Measurements from ENCODE around the gene BCKDK. TPM values are rescaled to one million over a fixed set of nuclear protein-coding genes. Genes with fewer than 3 reads are reported as not detected.
"Not testable (repeated sequence)": the region's sequence is repeated elsewhere in the genome, so short reads cannot be mapped to it uniquely, and the experiment has no call there.

BCKDK gene
- total and polyA plus RNA-seq, 2 donors = 9.3 to 16.7 TPM

DNA sequence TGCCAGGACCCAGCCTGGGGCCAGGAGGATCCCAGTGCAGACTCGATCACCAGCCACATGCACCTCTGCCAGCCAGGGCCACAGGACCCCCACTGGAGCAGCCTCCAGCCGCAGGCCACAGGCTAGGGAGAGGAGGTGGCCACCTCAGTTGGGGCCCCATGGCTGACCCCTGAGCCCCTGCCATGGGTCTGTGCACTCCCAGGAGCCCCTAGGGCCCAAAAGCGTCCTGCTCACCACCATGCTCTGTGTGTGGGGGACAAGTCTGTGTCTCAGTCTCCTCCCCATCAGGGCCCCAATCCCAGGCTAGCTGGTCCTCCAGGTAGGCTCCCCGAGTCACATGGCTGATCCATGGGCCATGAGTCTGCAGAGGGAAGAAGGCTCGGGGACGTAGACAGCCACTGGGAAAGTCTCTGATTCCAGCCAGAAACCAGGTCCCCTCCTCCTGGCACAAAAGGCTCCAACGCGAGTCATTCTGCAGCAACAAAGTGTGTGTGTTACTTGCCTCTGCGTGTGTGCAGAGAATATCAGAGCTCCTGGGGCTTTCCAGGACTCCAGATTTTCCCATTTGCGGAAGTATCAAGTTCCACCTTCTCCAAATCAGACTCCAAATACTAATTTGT is 33.4 kb downstream of the BCKDK start:
- H3K4me1 ChIP-seq (ENCODE audit: control insufficient read depth in 2 of 2, insufficient read depth in 2 of 2, low read length in 2 of 2) = peaks cover 10 to 22% of the 10 kb centered on the region in 2 donors
- peak overlapping the region; percentile 19 to 64 for H3K4me3 ChIP-seq (ENCODE audit: low read length in 2 of 2)
- DNase-seq (ENCODE audit: low read depth in 6 of 9, low spot score in 9 of 9) = peak in 1 of 9 donors; percentile 56

DNA sequence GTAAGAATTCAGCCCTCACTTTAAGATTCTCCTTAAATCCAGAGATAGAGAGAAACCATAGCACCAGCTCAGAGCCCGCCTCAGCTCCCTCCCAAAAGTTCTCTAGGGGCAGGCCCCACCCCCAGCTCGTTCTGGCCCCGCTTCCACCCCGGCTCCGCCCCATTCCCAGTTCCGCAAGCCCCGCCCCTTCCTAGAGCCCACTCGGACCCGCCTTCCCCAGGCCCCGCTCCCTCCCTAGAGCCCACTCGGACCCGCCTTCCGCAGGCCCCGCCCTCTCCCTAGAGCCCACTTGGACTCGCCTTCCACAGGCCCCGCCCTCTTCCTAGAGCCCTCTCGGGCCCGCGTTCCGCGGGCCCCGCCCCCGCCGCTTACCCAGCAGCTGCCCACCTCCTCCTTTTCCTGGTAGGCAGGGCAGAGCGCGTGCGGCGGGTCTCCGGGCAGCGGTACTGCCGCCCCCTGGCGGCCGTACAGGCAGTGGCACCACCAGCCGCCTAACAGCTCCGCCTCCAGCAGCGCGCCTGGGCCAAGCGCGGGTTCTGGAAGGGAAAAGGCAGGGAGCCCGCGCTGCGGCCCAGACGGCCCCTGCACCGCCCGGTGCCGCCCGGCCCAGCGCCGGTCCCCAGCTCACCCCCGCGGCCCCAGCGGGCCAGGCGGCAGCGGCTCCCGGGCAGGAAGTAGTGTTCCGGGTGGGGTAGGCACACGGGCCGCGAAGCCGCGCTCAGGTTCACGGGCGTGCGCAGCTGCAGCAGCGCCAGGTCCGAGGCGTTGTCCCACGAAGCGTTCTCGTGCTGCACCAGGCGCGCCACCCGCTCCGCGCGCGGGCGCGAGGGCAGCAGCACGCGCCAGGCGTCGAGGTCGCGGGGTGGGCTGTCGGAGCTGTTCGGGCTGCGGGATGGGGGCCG is 34.2 kb downstream of the BCKDK start:
- Histone ChIP-seq H3K9me3 (ENCODE audit: control insufficient read depth in 2 of 2, insufficient read depth in 1 of 2, low read length in 1 of 2) (peaks cover 1 to 3% of the 10 kb centered on the region in 2 donors), H3K27me3 (ENCODE audit: control insufficient read depth in 2 of 2, insufficient read depth in 1 of 2, low read length in 1 of 2) (peaks cover 0 to 12% of the 10 kb centered on the region in 2 donors), H3K36me3 (ENCODE audit: control insufficient read depth in 2 of 2, insufficient read depth in 2 of 2, low read length in 1 of 2) (no peaks in the 10 kb centered on the region), H3K4me3 (ENCODE audit: low read length in 2 of 2) (peak overlapping the region; percentile 19 to 64), H3K4me1 (ENCODE audit: control insufficient read depth in 2 of 2, insufficient read depth in 2 of 2, low read length in 2 of 2) (peaks cover 10 to 22% of the 10 kb centered on the region in 2 donors), H3K27ac (ENCODE audit: low read depth in 1 of 2, low read length in 1 of 2) (peak overlapping the region; percentile 79 to 81)
- peak; percentile 93 to 99 (median 98) for DNase-seq (ENCODE audit: low read depth in 6 of 9, low spot score in 9 of 9)
- 9% methylated on average over 89 of the region's 89 CpGs for WGBS

More for the DNA sequence above, 33.4 kb downstream of the BCKDK start:
- WGBS = 62% methylated on average over 10 of the region's 10 CpGs
- Histone ChIP-seq H3K27me3 (ENCODE audit: control insufficient read depth in 2 of 2, insufficient read depth in 1 of 2, low read length in 1 of 2) (peaks cover 0 to 6% of the 10 kb centered on the region in 2 donors), H3K27ac (ENCODE audit: low read depth in 1 of 2, low read length in 1 of 2) (peak overlapping the region; percentile 22 to 79), H3K9me3 (ENCODE audit: control insufficient read depth in 2 of 2, insufficient read depth in 1 of 2, low read length in 1 of 2) (peaks cover 1 to 3% of the 10 kb centered on the region in 2 donors), H3K36me3 (ENCODE audit: control insufficient read depth in 2 of 2, insufficient read depth in 2 of 2, low read length in 1 of 2) (no peaks in the 10 kb centered on the region)

DNA sequence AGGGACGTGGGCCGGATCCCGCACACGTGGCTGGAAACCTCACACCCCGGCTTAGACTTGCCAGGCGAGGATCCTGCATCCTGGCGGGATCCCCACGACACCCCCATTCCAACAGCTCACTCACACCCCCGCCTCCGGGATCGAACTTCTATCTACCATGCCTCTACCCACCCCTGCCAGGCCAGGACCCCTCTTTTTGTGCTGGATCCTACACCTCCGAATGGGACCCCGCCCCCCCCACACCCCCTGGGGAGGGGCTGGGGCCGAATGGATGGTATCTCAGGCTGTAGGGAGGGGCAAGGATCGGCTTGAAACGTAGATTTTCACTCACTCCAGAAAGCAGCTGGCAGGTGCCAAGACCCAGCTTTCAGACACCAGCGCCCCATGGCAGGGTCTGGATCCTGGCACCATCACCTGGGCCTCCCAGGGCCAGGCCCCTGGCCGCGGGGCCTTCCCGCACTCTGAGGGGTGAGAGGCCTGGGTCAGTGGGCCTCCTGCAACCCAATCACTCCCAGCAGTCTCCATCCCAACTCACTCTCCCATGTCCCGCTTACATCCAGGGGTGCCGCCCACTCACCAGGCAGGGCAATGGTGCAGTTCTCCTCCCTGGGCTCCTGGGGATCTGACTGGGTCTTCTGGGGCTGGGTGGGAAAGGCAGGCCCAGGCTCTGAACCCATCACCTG is 35.0 kb downstream of the BCKDK start:
- peak in 1 of 9 donors; percentile 28 for DNase-seq (ENCODE audit: low read depth in 6 of 9, low spot score in 9 of 9)
- 83% methylated on average over 22 of the region's 22 CpGs for WGBS
- peaks cover 1 to 3% of the 10 kb centered on the region in 2 donors for H3K9me3 ChIP-seq (ENCODE audit: control insufficient read depth in 2 of 2, insufficient read depth in 1 of 2, low read length in 1 of 2)
- H3K36me3 ChIP-seq (ENCODE audit: control insufficient read depth in 2 of 2, insufficient read depth in 2 of 2, low read length in 1 of 2) = no peaks in the 10 kb centered on the region
- H3K4me1 ChIP-seq (ENCODE audit: control insufficient read depth in 2 of 2, insufficient read depth in 2 of 2, low read length in 2 of 2) = peaks cover 10 to 22% of the 10 kb centered on the region in 2 donors
- H3K4me3 ChIP-seq (ENCODE audit: low read length in 2 of 2) = peak overlapping the region in 1 of 2 donors; percentile 64
- H3K27ac ChIP-seq (ENCODE audit: low read depth in 1 of 2, low read length in 1 of 2) = peak overlapping the region in 1 of 2 donors; percentile 81
- H3K27me3 ChIP-seq (ENCODE audit: control insufficient read depth in 2 of 2, insufficient read depth in 1 of 2, low read length in 1 of 2) = peaks cover 0 to 19% of the 10 kb centered on the region in 2 donors

DNA sequence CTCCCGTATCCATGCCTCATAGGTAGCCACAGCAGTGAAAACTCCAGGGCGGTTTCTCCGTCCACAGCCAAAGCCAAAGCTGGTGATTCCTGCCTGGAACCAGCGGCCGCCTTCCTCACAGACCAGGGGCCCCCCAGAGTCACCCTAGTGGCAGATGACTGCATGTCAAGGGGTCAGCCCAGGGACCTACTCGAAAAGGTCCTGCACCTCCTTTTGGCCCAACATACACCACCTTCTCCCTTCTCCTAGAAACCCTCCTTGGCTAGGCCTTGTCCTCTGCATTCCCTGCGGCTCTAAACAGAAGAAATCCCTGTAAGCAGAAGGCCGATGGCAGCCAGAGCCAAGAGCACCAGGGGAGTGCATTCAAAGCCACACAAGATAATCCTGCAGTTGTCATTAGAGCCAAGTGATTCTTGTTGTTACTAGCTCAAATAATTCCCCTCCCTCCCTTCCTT is 35.5 kb downstream of the BCKDK start:
- H3K4me1 ChIP-seq (ENCODE audit: control insufficient read depth in 2 of 2, insufficient read depth in 2 of 2, low read length in 2 of 2) = peaks cover 10 to 22% of the 10 kb centered on the region in 2 donors

DNA sequence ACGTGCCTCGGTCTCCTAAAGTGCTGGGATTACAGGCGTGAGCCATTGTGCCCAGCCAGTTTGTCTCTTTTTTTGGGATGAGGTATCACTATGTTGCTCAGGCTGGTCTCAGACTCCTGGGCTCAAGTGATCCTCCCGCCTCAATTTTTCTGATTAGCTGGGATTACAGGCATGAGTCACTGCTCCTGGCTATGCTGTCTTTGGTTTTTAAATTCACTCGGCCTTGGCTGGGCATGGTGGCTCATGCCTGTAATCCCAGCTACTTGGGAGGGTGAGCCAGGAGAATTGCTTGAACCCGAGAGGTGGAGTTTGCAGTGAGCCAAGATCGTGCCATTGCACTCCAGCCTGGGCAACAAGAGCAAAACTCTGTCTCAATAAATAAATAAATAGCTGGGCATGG is 36.2 kb downstream of the BCKDK start:
- H3K27me3 ChIP-seq (ENCODE audit: control insufficient read depth in 2 of 2, insufficient read depth in 1 of 2, low read length in 1 of 2) = peaks cover 0 to 32% of the 10 kb centered on the region in 2 donors
- not testable (repeated sequence) for H3K36me3 ChIP-seq (ENCODE audit: control insufficient read depth in 2 of 2, insufficient read depth in 2 of 2, low read length in 1 of 2); H3K4me3 ChIP-seq (ENCODE audit: low read length in 2 of 2); H3K27ac ChIP-seq (ENCODE audit: low read depth in 1 of 2, low read length in 1 of 2); H3K9me3 ChIP-seq (ENCODE audit: control insufficient read depth in 2 of 2, insufficient read depth in 1 of 2, low read length in 1 of 2); DNase-seq (ENCODE audit: low read depth in 6 of 9, low spot score in 9 of 9)
- WGBS = 95% methylated on average over 7 of the region's 7 CpGs
- peaks cover 10 to 15% of the 10 kb centered on the region in 2 donors for H3K4me1 ChIP-seq (ENCODE audit: control insufficient read depth in 2 of 2, insufficient read depth in 2 of 2, low read length in 2 of 2)

More for the DNA sequence above, 35.5 kb downstream of the BCKDK start:
- DNase-seq (ENCODE audit: low read depth in 6 of 9, low spot score in 9 of 9) = no peak
- H3K27me3 ChIP-seq (ENCODE audit: control insufficient read depth in 2 of 2, insufficient read depth in 1 of 2, low read length in 1 of 2) = peaks cover 0 to 25% of the 10 kb centered on the region in 2 donors
- H3K4me3 ChIP-seq (ENCODE audit: low read length in 2 of 2) = no peak overlapping the region
- no peaks in the 10 kb centered on the region for H3K36me3 ChIP-seq (ENCODE audit: control insufficient read depth in 2 of 2, insufficient read depth in 2 of 2, low read length in 1 of 2)
- H3K27ac ChIP-seq (ENCODE audit: low read depth in 1 of 2, low read length in 1 of 2) = no peak overlapping the region
- H3K9me3 ChIP-seq (ENCODE audit: control insufficient read depth in 2 of 2, insufficient read depth in 1 of 2, low read length in 1 of 2) = peaks cover 1 to 3% of the 10 kb centered on the region in 2 donors
- over 99% methylated on average over 8 of the region's 8 CpGs for WGBS

DNA sequence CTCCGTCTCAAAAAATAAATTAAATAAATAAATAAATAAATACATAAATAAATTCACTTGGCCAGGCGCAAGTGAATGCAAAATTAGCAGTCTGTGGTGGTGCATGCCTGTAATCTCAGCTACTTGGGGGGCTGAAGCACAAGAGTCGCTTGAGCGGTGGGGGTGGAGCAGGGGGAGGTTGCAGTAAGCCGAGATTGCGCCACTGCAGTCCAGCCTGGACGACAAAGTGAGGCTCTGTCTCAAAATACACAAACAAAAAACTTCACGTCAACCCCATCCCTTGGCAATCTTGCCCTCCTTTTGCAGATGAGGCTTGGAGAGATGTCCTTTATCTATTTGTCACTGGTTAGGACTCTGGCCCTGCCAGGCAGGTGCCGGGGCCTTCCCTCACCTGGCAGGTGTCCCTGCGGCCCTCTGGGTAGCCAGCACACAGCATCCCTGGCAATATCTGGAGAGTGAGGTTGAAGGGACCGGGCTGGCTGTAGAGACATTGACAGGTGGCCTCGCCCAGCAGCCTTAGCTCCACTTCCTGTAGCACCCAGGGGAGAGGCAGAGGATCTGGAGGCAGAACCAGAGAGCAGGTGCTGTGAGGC is 37.3 kb downstream of the BCKDK start:
- WGBS = 92% methylated on average over 12 of the region's 12 CpGs
- H3K4me1 ChIP-seq (ENCODE audit: control insufficient read depth in 2 of 2, insufficient read depth in 2 of 2, low read length in 2 of 2) = peaks cover 10 to 15% of the 10 kb centered on the region in 2 donors
- no peak overlapping the region for H3K27ac ChIP-seq (ENCODE audit: low read depth in 1 of 2, low read length in 1 of 2)
- H3K9me3 ChIP-seq (ENCODE audit: control insufficient read depth in 2 of 2, insufficient read depth in 1 of 2, low read length in 1 of 2) = peaks cover 1 to 3% of the 10 kb centered on the region in 2 donors
- no peak overlapping the region for H3K4me3 ChIP-seq (ENCODE audit: low read length in 2 of 2)
- peaks cover 0 to 33% of the 10 kb centered on the region in 2 donors for H3K27me3 ChIP-seq (ENCODE audit: control insufficient read depth in 2 of 2, insufficient read depth in 1 of 2, low read length in 1 of 2)
- no peaks in the 10 kb centered on the region for H3K36me3 ChIP-seq (ENCODE audit: control insufficient read depth in 2 of 2, insufficient read depth in 2 of 2, low read length in 1 of 2)
- no peak for DNase-seq (ENCODE audit: low read depth in 6 of 9, low spot score in 9 of 9)

DNA sequence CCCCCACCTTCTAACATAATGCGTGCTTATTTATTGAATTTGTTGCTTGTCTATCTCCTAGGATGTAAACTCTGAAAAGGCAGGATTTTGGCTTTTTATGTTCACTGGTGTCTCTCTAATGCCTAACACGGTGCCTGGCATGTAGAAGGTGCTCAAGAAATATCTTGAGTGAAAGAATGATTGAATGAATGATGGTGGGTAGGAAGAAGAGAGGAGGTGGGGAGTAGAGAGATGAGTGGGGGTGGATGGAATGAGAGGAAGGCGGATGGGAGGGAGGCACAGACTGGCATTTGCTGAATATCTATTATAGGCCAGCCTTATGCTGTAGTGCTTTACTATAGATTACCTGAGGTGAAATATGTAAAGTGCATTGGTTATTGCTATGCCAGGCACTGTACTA is 39.4 kb downstream of the BCKDK start:
- Histone ChIP-seq H3K9me3 (ENCODE audit: control insufficient read depth in 2 of 2, insufficient read depth in 1 of 2, low read length in 1 of 2) (peaks cover 0 to 1% of the 10 kb centered on the region in 2 donors), H3K4me3 (ENCODE audit: low read length in 2 of 2) (no peak overlapping the region), H3K4me1 (ENCODE audit: control insufficient read depth in 2 of 2, insufficient read depth in 2 of 2, low read length in 2 of 2) (peaks cover 6 to 8% of the 10 kb centered on the region in 2 donors), H3K36me3 (ENCODE audit: control insufficient read depth in 2 of 2, insufficient read depth in 2 of 2, low read length in 1 of 2) (no peaks in the 10 kb centered on the region), H3K27me3 (ENCODE audit: control insufficient read depth in 2 of 2, insufficient read depth in 1 of 2, low read length in 1 of 2) (peaks cover 0 to 33% of the 10 kb centered on the region in 2 donors), H3K27ac (ENCODE audit: low read depth in 1 of 2, low read length in 1 of 2) (no peak overlapping the region)
- WGBS = 98% methylated on average over 3 of the region's 3 CpGs
- no peak for DNase-seq (ENCODE audit: low read depth in 6 of 9, low spot score in 9 of 9)

DNA sequence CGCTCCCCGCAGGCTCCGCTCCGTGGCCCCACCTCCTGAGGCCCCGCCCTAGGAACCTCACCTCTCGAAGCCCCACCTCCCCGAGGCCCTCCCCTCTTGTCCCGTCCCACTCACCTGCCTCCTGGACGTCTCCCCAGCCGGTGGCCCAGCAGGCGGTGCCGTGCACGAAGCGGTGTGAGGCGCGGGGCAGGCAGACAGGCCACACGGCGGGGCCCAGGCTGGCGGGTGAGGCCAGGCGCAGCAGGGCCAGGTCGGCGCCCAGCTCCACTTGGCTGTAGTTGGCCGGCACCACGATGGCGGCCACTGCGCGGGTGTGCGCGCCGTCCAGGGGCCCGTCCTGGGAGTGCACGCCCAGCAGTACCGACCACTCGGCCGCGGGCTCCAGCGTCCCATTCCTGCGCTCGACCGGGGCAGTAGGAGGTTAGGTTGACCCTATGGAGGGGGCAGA is 40.1 kb downstream of the BCKDK start:
- no peaks in the 10 kb centered on the region for H3K36me3 ChIP-seq (ENCODE audit: control insufficient read depth in 2 of 2, insufficient read depth in 2 of 2, low read length in 1 of 2)
- H3K4me1 ChIP-seq (ENCODE audit: control insufficient read depth in 2 of 2, insufficient read depth in 2 of 2, low read length in 2 of 2) = peaks cover 2 to 3% of the 10 kb centered on the region in 2 donors
- WGBS = 74% methylated on average over 40 of the region's 40 CpGs
- H3K27me3 ChIP-seq (ENCODE audit: control insufficient read depth in 2 of 2, insufficient read depth in 1 of 2, low read length in 1 of 2) = peaks cover 0 to 30% of the 10 kb centered on the region in 2 donors
- H3K9me3 ChIP-seq (ENCODE audit: control insufficient read depth in 2 of 2, insufficient read depth in 1 of 2, low read length in 1 of 2) = no peaks in the 10 kb centered on the region
- no peak for DNase-seq (ENCODE audit: low read depth in 6 of 9, low spot score in 9 of 9)
- H3K4me3 ChIP-seq (ENCODE audit: low read length in 2 of 2) = no peak overlapping the region
- H3K27ac ChIP-seq (ENCODE audit: low read depth in 1 of 2, low read length in 1 of 2) = no peak overlapping the region
